NOMO-1 (cell line): ENCODE results near the gene AHSP.
"Not testable (repeated sequence)": the region's sequence is repeated elsewhere in the genome, so short reads cannot be mapped to it uniquely, and the experiment has no call there.

Source experiments
- DNase-seq, 2 experiments: peaks; one replicate each; lab custom pipeline; 2025; ENCODE audit not compliant: unreplicated experiment in 2 of 2; lab: John Stamatoyannopoulos, UW

The AHSP gene

GRCh38 chr16:31529937-31530312 is 2.2 kb downstream of the AHSP start:
- DNase-seq: no peak

- DNase-seq: no peak
Observed at GRCh38 chr16:31530405-31530804, 2.7 kb downstream of the AHSP start.

GRCh38 chr16:31531096-31531495 is 3.4 kb downstream of the AHSP start:
- no peak for DNase-seq

GRCh38 chr16:31532120-31532519 is 4.4 kb downstream of the AHSP start:
- no peak for DNase-seq

- no peak for DNase-seq
Observed at GRCh38 chr16:31532896-31533295, 5.2 kb downstream of the AHSP start.

GRCh38 chr16:31535737-31536136 is 8.0 kb downstream of the AHSP start:
- no peak for DNase-seq

- no peak for DNase-seq
Observed at GRCh38 chr16:31536804-31537361, 9.2 kb downstream of the AHSP start.

GRCh38 chr16:31537362-31538242 is 9.9 kb downstream of the AHSP start:
- DNase-seq: no peak

- DNase-seq: not testable (repeated sequence)
Observed at GRCh38 chr16:31538243-31538598, 10.5 kb downstream of the AHSP start.

GRCh38 chr16:31539762-31540161 is 12.1 kb downstream of the AHSP start:
- DNase-seq: not testable (repeated sequence)

GRCh38 chr16:31542763-31543162 is 15.1 kb downstream of the AHSP start:
- DNase-seq: no peak

- DNase-seq: no peak
Observed at GRCh38 chr16:31561426-31562233, 33.9 kb downstream of the AHSP start.

GRCh38 chr16:31568577-31569359 is 41.1 kb downstream of the AHSP start:
- no peak for DNase-seq

- DNase-seq: no peak
Observed at GRCh38 chr16:31569360-31569717, 41.6 kb downstream of the AHSP start.

GRCh38 chr16:31572821-31573220 is 45.1 kb downstream of the AHSP start:
- DNase-seq: no peak

GRCh38 chr16:31574159-31574558 is 46.5 kb downstream of the AHSP start:
- DNase-seq: not testable (repeated sequence)

- no peak for DNase-seq
Observed at GRCh38 chr16:31577411-31577810, 49.7 kb downstream of the AHSP start.
